Measurements from ENCODE around the gene GOLGA2.

The GOLGA2 gene

DNA sequence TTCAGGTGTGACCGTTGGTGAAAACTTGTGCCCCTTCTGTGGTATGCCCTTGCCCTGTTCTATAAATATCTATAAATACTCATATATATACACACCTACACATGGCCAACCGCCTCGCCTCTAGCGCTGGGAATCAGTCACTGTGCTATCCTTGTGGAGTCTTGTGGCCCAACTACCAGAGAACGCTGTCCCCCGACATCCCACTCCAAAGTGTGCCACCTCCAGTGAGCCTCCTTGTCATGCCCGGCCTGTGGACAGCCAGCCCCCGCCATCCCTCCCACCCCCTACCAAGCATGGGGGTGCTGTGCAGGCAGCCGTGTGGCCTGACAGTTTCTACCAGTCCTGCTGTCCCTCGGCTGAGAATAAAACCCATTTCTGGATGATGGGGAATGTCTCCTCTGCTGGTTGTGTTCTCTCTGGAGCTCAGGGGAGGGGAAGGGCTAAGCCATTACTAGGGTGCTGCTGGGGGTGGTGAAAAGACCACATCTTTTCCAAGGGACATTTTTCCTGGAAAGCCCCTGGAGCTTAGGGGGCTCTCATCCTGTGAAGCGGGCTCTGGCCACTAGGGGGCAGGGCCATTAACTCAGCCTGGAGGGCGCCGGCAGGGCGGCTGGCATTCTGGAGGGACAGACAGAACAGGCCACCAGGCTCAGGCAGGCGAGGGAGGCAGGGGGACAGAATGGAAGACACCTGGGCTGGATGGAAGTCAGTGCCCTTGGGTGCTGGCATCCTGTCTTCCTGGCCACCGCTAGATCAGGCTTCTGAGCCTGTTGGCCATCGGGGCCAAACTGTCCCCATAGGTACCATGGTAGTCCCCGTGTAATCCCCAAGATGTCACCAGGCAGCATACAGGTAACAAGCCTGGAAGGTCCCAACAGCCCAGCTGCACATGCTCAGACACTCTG lies 20.7 kb downstream of the GOLGA2 start:
- DNase-seq: peak; percentile 62

GRCh38 chr9:128254362-128254761 lies 21.4 kb downstream of the GOLGA2 start:
- DNase-seq: no peak

DNA sequence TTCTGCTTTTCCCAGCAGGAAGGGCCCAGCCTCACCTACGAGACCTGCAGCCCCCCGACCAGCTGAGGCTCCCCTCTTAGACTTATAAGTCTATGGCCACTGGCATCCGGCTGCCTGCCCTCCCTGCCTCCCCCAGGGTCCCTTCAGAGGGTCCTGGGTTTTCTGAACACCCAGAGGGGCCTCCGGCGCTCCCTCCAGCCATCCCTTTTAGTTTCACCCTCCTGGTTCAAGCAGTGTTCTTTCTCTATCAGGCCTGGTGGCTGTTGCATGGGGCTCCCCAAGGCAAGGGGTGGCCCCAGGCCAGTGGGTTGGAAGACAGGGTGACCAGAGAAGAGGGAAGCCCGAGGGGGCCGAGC lies 21.8 kb downstream of the GOLGA2 start:
- no peak for DNase-seq

GRCh38 chr9:128253140-128253990 lies 22.4 kb downstream of the GOLGA2 start:
- DNase-seq: no peak

- no peak for DNase-seq
Observed at GRCh38 chr9:128252317-128253139, 23.3 kb downstream of the GOLGA2 start.

- no peak for DNase-seq
Observed at GRCh38 chr9:128251732-128252100, 24.1 kb downstream of the GOLGA2 start.

- DNase-seq: no peak
Observed at GRCh38 chr9:128250839-128251731, 24.7 kb downstream of the GOLGA2 start.

GRCh38 chr9:128249908-128250838 lies 25.6 kb downstream of the GOLGA2 start:
- DNase-seq: peak; percentile 98

- no peak for DNase-seq
Observed at GRCh38 chr9:128249558-128249907, 26.3 kb downstream of the GOLGA2 start.

DNA sequence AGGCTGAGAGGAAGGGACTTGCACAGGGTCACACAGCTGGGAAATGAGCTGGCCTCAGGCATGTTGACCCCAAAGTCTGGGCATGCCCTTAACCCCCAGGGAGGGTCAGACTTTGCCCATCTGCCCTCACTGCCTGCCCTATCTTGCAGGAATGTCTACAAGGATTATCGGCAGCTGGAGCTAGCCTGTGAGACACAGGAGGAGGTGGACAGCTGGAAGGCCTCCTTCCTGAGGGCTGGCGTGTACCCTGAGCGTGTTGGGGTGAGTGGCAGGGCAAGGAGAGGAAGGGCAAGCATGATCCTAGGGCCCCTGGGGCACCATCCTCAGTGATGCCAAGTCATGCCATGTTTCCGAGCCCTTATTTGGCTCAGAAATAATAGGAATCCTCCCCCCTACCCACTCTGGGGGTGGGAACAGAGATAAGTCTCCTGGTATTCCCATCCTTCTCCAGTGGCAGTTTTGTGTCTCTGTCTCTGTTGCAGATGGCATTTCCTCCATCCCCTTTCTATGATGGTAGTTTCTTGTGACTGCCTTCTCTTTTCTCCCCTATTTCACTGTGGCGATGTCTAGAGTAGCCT lies 28.5 kb downstream of the GOLGA2 start:
- no peak for DNase-seq

DNA sequence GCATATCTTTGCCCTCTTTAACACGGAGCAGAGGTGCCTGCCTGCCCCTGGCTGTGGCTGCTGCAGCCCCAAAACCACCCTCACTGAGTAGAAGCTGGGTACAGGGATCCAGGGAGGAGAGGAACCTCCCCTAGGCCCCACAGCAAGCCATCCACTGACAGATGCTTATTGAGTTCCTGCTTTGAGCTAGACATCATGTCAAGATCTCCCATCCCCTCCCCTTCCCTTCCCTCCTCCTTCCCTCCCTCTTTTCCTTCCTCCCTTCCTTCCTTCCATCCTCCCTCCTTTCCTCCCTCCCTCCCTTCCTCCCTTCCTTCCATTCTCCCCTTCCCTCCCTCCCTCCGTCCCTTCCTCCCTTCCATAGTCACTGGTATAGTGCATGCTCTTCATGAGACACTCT lies 29.3 kb downstream of the GOLGA2 start:
- DNase-seq: no peak

GRCh38 chr9:128245421-128246151 lies 30.2 kb downstream of the GOLGA2 start:
- no peak for DNase-seq

- no peak for DNase-seq
Observed at GRCh38 chr9:128244837-128245231, 31.0 kb downstream of the GOLGA2 start.

DNA sequence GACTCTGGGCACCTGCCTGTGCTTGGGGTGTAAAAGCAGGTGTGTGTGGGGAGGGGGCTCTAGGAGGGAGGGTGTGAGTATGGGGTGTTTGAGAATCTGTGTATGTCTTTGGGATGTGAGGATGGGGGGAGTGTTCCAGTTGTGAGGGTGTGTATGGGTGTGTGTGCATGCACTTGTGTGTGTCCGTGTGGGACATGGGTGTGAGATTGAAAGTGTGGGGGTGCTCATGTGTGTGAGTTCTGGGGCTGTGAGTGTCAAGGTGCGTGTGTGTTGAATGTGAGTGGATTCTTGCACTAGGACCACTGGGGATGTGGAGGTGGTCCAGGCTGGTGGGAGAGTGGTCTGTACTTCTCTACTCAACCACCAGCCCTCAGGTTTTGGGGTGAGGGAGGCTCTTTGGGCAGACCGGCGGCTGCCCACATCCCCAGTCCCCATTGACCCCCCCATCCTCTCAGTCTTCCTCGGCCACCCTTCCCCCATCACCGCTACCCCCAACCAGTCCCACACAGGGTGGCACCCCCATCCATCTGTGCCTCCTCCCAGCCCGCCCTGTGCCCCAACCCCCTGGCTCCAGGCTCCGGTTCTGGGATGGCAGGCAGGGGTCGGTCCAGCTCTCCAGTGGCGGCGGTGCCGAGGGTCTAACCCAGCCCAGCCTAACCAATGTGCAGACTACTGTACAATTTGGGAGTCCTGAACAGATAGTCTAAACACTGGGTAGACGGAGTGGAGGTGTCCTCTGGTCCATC lies 31.5 kb downstream of the GOLGA2 start:
- no peak for DNase-seq

DNA sequence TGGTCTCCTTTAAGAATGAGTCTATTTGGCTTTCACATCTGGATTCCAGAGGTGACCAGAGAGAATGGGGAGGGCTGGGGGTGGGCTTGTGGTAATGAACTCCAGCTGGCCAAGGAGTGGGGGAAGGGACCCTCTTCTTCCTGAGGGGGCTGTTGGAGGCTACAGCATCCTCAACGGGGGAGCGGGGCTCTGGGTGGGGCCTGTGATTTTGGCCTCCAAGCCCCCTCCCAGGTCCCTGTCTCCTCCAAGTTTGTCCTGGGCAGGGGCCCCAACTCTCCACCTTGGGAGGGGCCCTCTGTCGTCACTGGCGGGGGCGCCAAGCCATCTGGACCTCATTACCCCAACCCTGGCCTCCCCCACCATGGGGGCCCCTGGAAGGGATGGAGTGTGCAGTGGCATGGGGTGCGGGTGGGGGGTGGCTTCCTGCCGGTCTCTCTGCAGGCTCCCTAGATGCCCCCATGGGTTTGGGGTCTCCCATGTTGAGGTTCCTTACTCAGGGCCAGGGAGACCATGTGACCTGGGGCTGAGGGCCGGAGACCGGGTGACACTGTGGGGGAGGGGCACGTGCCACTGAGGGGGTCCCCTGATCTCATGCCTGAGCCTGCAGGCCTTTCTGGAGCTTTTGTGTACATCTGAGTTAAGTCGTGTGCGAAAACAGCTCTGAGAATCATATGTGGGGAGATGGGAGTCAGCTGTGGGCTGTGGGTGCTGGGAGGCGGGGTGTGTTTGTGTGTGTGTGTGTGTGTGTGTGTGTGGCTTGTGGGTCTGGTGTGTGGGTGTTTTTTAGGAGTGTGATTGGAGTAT lies 32.4 kb downstream of the GOLGA2 start:
- DNase-seq: no peak

GRCh38 chr9:128242828-128243214 lies 33.0 kb downstream of the GOLGA2 start:
- DNase-seq: no peak

DNA sequence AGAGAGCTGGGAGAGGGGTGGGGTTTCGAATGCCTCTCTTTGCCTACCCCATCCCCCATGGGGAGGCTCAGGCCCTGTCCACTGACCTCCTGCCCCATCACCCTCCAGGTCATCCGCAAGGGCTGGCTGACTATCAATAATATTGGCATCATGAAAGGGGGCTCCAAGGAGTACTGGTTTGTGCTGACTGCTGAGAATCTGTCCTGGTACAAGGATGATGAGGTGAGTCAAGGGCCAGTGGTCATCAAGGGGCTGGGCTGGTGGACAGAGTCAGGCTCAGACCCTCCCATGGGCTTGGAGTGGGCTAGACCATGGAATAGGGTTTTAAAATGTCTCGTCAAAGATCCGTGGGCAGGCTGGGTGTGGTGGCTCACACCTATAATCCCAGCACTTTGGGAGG lies 33.7 kb downstream of the GOLGA2 start:
- DNase-seq: no peak

GRCh38 chr9:128233817-128234406 lies 41.9 kb downstream of the GOLGA2 start:
- no peak for DNase-seq
